HG03520 (cell line): Measurements from ENCODE around the gene PRKAB1.
"Not testable (repeated sequence)": the region's sequence is repeated elsewhere in the genome, so short reads cannot be mapped to it uniquely, and the experiment has no call there.

ENCODE experiments used
- ATAC-seq: cut with Tn5 transposase; IDR thresholded peaks from one replicate; pipeline ENCODE4 v1.9.1; 2021; ENCODE audit warnings: mild to moderate bottlenecking, moderate library complexity; ENCODE audit not compliant: unreplicated experiment

The PRKAB1 gene, protein sequence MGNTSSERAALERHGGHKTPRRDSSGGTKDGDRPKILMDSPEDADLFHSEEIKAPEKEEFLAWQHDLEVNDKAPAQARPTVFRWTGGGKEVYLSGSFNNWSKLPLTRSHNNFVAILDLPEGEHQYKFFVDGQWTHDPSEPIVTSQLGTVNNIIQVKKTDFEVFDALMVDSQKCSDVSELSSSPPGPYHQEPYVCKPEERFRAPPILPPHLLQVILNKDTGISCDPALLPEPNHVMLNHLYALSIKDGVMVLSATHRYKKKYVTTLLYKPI

GRCh38 chr12:119667577-119668323 is at the start of gene PRKAB1:
Gene PRKAB1 (plus strand): TSS chr12:119668133. CDS start chr12:119668245, 112 bp downstream.
- peak; percentile 86 for ATAC-seq

- not testable (repeated sequence) for ATAC-seq
Observed at GRCh38 chr12:119618328-119618896, 49.5 kb upstream of the PRKAB1 start.

DNA sequence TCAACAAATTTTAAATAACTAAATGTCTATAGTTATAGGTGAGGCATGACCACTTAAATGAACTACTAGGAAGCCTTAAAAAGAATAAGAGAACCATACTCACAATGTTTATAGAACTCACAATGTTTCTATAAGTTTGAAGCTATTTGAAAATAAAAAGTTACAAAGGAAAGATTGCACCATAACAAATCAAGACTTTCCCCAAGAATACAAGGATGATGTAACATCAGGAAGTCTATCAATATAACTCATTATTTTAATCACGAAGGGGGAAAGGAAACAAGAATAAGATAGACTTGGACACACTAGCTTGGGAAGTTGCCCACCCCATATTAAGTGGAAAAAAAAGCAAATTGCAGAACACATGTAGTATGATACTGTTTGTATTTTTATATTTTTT is 47.4 kb upstream of the PRKAB1 start:
- no peak for ATAC-seq

DNA sequence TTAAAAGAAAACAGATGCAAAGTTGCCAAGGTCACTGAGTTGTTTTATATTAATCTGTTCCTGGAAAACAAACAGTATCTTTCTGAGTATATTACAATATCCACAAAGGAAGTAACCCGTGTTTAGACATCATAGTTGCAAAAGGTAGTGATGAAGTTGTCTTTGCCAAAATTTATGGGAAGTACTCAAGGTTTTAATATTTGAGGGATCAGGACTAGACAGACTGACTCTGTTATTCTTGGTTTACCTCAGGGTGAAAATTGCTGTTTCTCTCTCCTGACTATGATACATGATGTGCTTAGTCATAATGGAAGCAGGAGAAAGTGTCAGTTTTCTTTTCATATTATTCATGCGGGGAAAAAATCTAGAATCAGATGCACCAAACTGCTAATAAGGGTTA is 46.1 kb upstream of the PRKAB1 start:
- ATAC-seq, result no peak

DNA sequence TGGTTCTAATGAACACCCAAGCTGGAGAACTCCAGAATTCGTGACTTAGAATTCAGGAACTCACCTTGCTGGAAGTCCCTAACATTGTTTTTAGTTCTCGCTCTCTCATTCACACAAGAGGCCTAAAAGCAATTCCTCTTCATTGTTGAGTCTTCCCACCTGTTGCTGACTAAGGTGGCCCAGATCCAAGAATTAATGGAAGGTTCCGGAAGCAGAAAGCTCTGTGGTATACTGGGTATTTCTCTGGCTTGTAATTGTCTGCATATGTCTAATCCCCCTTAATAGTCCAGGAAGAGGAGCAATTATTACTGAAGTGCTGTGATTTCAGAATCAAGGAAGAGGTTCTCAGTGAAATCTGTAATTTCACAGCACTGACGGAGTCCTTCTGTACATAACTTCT is 43.0 kb upstream of the PRKAB1 start:
- no peak for ATAC-seq

DNA sequence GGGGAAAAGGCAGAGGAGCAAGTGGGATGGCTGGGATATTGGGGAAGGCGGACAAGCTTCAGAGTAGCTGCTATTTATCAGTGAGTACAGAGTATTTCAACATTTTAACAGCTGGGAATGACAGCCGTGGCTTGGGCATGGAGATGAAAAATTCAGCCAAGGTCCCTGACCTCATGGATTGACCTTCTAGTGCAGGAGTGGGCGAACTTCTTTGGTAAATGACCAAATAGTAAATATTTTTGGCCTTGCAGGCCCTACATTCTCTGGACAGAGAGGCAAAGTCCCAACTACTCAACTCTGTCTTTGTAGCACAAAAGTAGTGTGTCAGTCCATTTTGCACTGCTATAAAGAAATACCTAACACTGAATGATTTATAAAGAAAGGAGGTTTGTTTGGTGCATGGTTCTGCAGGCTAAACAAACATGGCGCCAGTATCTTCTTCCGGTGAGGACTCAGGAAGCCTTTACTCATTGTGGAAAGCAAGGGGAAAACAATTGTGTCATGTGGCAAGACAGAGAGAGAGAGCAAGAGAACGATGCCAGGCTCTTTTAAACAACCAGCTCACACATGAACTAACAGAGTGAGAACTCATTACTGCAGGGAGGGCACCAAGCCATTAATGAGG is 40.8 kb upstream of the PRKAB1 start:
- no peak for ATAC-seq

- ATAC-seq, result no peak
Observed at GRCh38 chr12:119627686-119628085, 40.2 kb upstream of the PRKAB1 start.

GRCh38 chr12:119630223-119630780 is 37.6 kb upstream of the PRKAB1 start:
- no peak for ATAC-seq

GRCh38 chr12:119630962-119631550 is 36.9 kb upstream of the PRKAB1 start:
- no peak for ATAC-seq

DNA sequence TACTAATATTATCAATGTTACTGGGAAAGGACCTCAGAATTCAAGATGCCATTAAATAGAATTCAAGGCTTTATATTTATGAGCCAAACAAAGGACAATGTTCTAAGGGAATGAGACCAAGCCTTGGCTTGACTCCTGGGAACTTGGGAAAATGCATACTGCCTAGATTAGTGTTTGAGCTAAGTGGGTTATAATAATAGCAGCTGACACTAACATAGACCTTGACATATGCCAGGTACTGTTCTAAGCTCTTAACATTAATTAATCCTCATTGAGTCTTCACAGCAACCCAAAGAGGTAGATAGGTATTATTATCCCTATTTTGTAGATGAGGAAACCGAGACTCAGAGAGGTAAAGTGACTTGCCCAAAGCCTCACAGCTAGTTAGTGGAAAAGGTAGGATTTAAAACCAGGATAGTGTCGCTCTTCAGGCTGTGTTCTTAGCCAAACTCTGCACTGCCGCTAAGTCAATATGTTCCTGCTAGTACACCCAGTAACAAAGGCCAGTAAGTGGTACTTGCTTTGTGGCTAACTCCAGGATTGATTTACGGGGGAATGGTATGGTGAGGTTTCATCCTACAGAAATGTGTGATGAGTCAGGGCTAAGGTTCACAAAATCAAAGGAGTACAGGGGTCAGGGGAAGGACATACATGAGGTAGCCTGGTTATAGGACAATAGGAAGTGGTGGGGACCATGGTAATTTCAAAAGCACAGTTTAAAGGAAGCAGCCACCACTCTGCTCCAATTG is 35.8 kb upstream of the PRKAB1 start:
- no peak for ATAC-seq

- ATAC-seq, result no peak
Observed at GRCh38 chr12:119634743-119635142, 33.2 kb upstream of the PRKAB1 start.

DNA sequence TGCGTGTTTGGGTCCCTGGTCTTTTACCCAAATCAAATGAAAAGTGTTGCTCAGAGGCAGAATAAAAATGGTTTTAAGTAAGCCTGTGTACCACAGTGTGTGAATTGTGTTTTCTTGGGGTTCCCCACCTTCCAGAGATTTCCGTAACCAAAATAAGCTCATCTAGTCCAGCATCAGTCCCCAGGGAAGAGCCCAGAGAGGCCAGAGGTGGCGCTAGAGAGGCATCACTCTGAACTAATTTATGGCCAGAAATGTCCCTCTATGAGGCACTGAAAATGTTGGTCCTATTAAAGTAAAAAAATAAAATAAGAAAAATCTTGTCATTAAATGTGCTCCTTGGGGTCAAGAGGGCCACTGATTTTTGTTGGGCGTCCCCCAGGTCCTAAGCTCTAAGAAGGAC is 24.9 kb upstream of the PRKAB1 start:
- no peak for ATAC-seq

DNA sequence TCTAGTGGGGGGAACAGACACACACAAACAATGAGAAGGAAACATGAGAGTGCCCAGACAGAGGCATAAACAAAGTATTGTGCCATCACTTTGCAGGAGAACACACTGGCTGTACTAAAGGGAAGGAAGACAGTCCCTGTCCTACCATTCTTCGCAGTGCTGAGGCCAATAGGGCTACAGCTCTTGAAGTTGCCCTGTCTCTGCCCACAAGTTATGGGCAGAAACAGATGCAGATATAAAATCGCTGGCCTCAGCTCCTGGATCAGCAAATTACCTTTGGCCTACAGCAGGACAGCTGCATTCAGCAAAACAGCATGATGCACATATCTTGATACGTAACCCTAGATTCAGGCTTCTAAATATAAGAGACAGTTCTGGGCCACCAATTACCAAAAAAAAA is 23.0 kb upstream of the PRKAB1 start:
- ATAC-seq, result no peak

- ATAC-seq, result no peak
Observed at GRCh38 chr12:119645535-119646059, 22.3 kb upstream of the PRKAB1 start.

- no peak for ATAC-seq
Observed at GRCh38 chr12:119649202-119649808, 18.6 kb upstream of the PRKAB1 start.

GRCh38 chr12:119652665-119653064 is 15.3 kb upstream of the PRKAB1 start:
- no peak for ATAC-seq

DNA sequence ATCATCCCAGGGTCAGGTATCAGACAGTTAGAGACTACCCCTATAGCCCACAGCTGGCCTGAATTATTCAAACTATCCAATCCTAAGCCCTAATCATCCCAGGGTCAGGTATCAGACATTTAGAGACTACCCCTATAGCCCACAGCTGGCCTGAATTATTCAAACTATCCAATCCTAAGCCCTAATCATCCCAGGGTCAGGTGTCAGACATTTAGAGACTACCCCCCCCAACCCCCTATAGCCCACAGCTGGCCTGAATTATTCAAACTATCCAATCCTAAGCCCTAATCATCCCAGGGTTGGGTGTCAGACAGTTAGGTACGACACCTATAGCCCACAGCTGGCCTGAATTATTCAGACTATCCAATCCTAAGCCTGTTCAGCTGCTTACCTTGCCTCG is 10.9 kb upstream of the PRKAB1 start:
- ATAC-seq, result not testable (repeated sequence)

GRCh38 chr12:119658166-119658565 is 9.8 kb upstream of the PRKAB1 start:
- not testable (repeated sequence) for ATAC-seq

GRCh38 chr12:119659289-119659897 is 8.5 kb upstream of the PRKAB1 start:
- ATAC-seq, result peak; percentile 55
